Stimulated activated CD4-positive, alpha-beta T cell treated with anti-CD3 and anti-CD28 coated beads, Interleukin-12 subunit alpha, Interleukin-12 subunit beta, amount 100 ng/mL, for 4 hours (primary cell): Measurements from ENCODE around the gene SEC23A.
A peak's percentile ranks its signal among the peaks of the same experiment; 100 is the strongest.
"Not testable (repeated sequence)": the region's sequence is repeated elsewhere in the genome, so short reads cannot be mapped to it uniquely, and the experiment has no call there.

Source experiments
- DNase-seq: peaks from one replicate; pipeline ENCODE4 v3.0.0-alpha.2; 2020

SEC23A gene

GRCh38 chr14:39102969-39103957, at the start of gene SEC23A:
TSS of gene SEC23A (minus strand) at chr14:39103235. CDS start at chr14:39096118, 7,117 bp downstream.
- peak; percentile 80 for DNase-seq

DNA sequence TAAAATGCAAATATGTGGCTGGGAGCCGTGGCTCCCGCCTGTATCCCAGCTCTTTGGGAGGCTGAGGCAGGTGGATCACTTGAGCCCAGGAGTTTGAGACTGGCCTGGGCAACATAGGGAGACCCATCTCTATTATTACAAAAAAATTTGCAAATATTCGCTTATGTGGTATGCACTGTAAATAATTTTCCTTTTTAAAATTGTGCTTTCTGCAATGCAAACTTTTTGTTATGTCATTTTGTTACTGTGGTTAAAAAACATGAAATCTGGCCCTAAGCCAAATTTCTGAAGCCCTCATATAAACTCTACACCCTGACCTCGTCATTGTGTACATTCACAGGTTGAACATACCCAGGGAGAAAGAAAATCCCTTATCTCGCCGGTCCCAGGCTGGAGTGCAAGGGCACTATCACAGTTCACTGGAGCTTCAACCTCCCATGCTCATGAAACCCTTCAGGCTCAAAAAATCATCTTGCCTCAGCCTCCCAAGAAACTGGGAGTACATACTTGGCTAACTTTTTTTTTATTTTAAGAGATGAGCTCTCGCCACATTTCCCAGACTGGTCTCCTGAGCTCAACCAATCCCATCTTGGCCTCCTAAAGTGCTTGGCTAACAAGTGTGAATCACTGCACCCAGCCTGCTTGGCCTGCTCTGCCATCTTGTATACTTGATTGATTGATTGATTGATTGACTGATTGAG, 42.4 kb upstream of the SEC23A start:
- no peak for DNase-seq

DNA sequence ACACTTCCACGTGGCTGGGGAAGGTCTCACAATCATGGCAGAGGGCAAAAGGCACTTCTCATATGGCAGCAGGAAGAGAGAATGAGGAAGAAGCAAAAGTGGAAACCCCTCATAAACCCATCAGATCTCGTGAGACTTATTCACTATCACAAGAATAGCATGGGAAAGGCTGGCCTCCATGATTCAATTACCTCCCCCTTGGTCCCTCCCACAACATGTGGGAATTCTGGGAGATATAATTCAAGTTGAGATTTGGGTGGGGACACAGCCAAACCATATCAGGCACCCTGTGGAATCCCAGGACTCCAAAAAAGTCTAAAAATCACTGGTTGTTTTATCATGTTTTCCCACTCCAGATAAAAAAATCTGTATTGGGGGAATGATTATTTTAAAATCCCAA, 40.2 kb upstream of the SEC23A start:
- DNase-seq = not testable (repeated sequence)

GRCh38 chr14:39141623-39142022, 38.6 kb upstream of the SEC23A start:
- not testable (repeated sequence) for DNase-seq

DNA sequence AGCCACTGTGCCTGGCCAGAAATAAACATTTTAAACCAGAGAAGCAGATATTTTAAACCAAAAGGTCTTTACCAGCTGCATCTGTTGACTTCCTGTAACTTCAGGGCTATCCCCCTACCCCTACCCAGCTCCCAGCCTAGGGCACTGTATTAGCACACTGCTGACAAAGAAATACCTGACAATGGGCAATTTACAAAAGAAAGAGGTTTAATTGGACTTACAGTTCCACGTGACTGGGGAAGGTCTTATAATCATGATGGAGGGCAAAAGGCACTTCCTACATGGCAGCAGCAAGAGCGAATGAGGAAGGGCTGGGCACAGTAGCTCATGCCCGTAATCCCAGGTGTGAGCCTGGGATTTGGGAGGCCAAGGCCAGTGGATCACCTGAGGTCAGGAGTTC, 37.1 kb upstream of the SEC23A start:
- DNase-seq = no peak

GRCh38 chr14:39138440-39138839, 35.4 kb upstream of the SEC23A start:
- DNase-seq = no peak

DNA sequence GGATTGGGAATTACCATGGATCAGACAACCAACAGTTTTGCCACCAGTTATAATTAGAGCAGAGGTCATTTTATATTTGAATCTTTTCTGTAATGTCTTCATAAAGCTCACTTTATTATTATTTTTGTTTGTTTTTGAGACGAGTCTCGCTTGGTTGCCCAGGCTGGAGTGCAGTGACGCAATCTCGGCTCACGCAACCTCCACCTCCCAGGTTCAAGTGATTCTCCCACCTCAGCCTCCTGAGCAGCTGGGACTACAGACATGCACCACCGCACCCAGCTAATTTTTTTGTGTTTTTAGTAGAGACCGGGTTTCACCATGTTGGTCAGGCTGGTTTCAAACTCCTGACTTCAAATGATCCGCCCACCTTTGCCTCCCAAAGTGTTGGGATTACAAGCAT, 34.8 kb upstream of the SEC23A start:
- not testable (repeated sequence) for DNase-seq

GRCh38 chr14:39122330-39123138, 19.5 kb upstream of the SEC23A start:
- no peak for DNase-seq

DNA sequence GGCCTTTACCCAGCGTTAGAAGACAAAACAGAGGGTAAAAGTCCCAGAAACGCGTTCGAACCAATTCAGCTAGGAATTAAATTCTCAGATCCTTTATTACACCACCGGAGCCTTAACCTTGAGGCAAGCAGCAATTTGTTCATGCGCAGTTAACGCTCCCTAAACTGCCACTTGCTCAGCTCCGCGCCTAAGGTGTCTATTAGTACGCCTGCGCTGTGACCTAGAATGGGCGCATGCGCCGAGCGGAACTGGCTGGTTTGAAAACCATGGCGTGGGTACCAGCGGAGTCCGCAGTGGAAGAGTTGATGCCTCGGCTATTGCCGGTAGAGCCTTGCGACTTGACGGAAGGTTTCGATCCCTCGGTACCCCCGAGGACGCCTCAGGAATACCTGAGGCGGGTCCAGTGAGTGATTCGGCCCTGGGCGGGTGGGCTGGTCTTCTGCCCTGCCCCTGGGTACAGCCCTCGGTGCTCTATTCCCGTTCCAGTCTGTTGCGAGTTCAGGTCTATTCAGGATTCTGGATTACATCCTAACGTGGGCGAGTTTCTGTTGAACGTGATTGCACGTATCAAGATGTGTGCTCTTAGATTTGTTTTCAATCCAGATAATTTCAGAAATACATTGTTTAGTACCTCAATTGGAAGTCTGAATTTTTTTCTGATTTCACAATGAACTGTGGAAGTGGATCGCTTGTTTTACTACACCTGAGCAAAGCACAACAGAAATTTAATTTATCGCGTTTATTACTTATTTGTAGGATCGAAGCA, 11.2 kb upstream of the SEC23A start, which contains the start of gene GEMIN2:
Gene GEMIN2, plus strand, starts transcription at position 251 of the 766 bp plus-strand sequence. Its CDS starts 16 bp downstream, at position 267.
- peak; percentile 92 for DNase-seq

GRCh38 chr14:39113685-39114072, 10.6 kb upstream of the SEC23A start:
- no peak for DNase-seq

- DNase-seq = no peak
Measured at GRCh38 chr14:39109893-39110715, 7.1 kb upstream of the SEC23A start.

- DNase-seq = no peak
Measured at GRCh38 chr14:39108791-39109190, 5.8 kb upstream of the SEC23A start.

DNA sequence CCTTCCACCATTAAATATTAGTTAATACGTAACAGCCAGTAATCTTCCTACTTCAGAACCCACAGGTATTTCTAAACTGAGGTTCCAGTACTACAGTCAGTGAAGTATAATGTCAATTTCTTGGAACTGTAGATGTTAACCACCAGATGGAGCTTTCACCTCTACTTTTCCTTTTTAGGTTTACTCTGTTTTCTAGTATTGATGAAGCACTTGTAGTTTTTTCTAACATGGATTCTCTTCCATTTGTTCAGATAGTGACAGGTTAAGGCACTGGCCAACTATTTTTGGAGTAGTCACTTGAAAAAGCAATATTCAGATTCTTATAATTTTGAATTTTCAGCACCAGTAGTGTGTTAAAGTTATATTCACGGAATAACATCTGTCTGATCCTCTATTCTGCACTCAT, 4.6 kb upstream of the SEC23A start:
- no peak for DNase-seq

DNA sequence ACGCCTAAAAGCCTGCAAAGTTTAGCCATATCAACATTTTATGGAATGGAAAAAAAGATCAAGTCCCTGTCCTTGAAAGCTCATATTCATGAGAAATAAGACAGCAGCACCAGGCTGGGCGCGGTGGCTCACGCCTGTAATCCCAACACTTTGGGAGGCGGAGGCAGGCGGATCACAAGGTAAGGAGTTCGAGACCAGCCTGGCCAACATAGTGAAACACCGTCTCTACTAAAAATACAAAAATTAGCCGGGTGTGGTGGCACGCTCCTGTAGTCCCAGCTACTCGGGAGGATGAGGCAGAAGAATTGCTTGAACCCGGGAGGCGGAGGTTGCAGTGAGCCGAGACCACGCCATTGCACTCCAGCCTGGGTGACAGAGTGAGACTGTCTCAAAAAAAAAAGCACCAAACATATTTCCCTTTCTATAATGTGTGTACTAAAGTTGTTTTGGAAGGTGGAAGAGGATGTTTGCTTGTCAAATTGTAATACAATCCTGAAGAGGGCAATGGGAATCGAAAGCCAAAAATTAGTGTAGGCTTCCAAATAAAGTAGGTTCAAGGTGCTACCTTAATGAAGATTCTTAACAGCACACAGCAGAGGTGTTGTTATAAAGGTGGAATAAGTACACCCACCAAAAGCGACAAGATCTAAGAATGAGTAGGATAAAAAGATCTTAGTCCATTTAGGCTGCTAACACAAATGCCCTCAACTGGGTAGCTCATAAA, 1.2 kb upstream of the SEC23A start:
- DNase-seq = not testable (repeated sequence)

- DNase-seq = no peak
Measured at GRCh38 chr14:39102265-39102968, 618 bp downstream of the SEC23A start.

DNA sequence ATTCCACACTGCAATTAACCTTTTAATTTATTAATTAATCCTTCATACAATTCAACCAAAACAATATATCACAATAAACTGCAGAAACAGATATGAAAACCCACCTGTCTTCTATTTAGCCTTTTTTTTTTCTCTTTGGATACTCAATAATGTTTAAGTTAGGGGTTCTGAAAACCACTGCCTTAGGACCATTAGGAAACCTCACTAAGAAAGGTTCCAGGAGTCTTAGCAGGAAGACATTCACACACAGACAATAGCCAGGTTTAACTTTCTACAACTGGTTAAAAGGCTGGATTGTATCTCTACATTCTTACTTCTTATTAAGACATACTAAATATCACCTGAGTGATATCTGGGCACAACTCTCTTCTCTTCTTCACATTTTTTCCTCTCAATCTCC, 3.3 kb downstream of the SEC23A start:
- DNase-seq = no peak

DNA sequence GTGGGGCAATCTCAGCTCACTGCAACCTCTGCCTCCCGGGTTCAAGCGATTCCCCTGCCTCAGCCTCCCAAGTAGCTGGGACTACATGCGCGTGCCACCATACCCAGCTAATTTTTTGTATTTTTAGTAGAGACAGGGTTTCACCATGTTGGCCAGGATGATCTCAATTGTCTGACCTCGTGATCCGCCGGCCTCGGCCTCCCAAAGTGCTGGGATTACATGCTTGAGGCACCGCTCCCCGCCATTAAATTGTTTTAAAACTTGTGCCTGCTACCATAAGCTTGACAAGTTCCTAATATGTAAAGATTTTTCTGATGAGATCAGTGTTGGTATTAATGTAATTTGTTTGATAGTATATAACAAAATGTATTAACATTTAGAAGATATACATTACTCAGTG, 3.8 kb downstream of the SEC23A start:
- DNase-seq = not testable (repeated sequence)

GRCh38 chr14:39097159-39097558, 5.9 kb downstream of the SEC23A start:
- DNase-seq = no peak

DNA sequence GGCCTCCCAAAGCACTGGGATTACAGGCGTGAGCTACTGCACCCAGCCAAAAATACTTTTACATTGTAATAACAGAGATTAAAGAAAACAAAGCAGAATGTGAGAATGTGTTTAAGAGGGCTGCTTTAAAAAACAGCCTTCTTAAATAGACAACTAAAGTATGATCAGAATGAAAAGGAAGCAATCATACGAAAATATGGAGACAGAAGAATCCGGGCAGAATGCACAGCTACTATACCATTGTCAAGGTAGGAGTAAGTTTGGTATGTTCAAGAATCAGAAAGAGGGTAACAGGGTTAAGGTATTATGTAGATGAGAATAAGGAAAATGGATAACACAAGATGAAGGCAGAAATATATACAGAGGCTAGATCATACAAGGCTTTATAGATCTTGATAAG, 8.5 kb downstream of the SEC23A start:
- no peak for DNase-seq

DNA sequence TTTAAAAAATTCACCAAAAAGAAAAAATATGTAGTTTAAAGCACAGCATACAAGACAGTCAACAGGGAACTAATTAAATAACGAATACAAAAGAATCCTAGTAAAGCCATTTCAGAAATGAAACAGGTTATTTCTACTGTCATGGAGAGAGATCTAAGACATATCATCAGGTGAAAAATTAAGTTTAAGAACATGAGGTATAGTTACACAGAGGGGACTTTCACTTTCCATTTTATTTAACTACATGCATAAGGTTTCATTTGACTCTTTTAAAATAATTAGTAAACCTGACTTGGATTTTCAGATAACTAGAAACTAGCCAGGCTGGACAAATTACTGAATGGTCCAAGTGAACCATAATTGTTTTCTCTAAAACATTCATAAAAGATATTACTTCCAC, 11.3 kb downstream of the SEC23A start:
- no peak for DNase-seq
